ENCODE measurements around the gene PPM1E. TPM values are rescaled to one million over a fixed set of nuclear protein-coding genes. Genes with fewer than 3 reads are reported as not detected.

The PPM1E gene
- total RNA-seq, 2 experiments from 2014 or later = not detected

DNA sequence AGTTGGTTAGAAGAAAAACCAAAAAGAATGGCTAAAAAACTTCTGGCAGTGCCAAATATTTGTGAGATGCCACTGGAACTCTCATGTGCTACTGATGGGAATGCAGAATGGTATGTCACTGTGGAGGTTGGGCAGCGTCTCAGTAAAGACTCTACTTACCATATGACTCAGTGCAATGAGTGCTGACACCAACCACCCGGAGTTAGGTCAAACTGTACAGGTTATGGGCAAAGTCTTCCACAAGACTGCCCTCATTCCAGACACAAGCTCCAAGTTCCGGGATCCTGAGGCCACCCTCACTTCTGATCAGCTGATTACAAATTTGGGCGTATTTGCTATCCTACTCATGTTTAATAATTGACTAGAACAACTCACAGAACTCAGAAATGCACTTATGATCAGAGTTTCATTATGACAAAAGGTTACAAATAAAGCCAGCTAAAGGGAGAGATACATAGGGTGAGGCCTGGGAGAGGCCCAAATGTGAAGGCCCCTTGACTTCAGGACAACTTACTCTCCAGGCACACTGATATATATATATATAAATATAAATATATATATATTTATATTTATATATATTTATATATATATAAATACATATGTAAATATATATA, 236.2 kb downstream of the PPM1E start:
- intact Hi-C loops (cut with DNase I, micrococcal nuclease) = no loop called here
- H3K4me1 ChIP-seq (ENCODE audit: insufficient read depth, low read length) = no peaks in the 10 kb centered on the region
- ATAC-seq (ENCODE audit: poor library complexity) (no peak), DNase-seq (no peak)
- H3K4me3 ChIP-seq (ENCODE audit: low read length) = no peak overlapping the region
- no peak overlapping the region for H3K27ac Mint-ChIP-seq
- H3K4me3 Mint-ChIP-seq = no peak overlapping the region
- no peaks in the 10 kb centered on the region for H3K27me3 Mint-ChIP-seq
- no peaks in the 10 kb centered on the region for H3K9me3 Mint-ChIP-seq
- no peaks in the 10 kb centered on the region for H3K4me1 Mint-ChIP-seq (ENCODE audit: low read depth)
- CTCF ChIA-PET = interaction anchor here (1.2 kb wide), 1 partner anchor 13 kb away, joined by 3 read pairs; no protein-coding TSS in a partner anchor
- POLR2A ChIA-PET = no interaction called here
- TF ChIP-seq, protein P1, sequence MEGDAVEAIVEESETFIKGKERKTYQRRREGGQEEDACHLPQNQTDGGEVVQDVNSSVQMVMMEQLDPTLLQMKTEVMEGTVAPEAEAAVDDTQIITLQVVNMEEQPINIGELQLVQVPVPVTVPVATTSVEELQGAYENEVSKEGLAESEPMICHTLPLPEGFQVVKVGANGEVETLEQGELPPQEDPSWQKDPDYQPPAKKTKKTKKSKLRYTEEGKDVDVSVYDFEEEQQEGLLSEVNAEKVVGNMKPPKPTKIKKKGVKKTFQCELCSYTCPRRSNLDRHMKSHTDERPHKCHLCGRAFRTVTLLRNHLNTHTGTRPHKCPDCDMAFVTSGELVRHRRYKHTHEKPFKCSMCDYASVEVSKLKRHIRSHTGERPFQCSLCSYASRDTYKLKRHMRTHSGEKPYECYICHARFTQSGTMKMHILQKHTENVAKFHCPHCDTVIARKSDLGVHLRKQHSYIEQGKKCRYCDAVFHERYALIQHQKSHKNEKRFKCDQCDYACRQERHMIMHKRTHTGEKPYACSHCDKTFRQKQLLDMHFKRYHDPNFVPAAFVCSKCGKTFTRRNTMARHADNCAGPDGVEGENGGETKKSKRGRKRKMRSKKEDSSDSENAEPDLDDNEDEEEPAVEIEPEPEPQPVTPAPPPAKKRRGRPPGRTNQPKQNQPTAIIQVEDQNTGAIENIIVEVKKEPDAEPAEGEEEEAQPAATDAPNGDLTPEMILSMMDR (IDR thresholded peaks at IDR 0.05) = no peak
- peaks cover 5% of the 10 kb centered on the region for H3K36me3 ChIP-seq (ENCODE audit: insufficient read depth, low read length)
- H3K36me3 Mint-ChIP-seq (ENCODE audit: low read depth) = peaks cover 23% of the 10 kb centered on the region
- H3K9me3 ChIP-seq (ENCODE audit: control insufficient read depth in 1 of 2, insufficient read depth in 1 of 2, low read length in 2 of 2) = no peaks in the 10 kb centered on the region
- H3K27me3 ChIP-seq (ENCODE audit: control insufficient read depth in 1 of 2, insufficient read depth in 2 of 2, low read length in 2 of 2) = no peaks in the 10 kb centered on the region
- H3K27ac ChIP-seq (ENCODE audit: low read depth in 1 of 2, low read length in 2 of 2) = no peak overlapping the region

DNA sequence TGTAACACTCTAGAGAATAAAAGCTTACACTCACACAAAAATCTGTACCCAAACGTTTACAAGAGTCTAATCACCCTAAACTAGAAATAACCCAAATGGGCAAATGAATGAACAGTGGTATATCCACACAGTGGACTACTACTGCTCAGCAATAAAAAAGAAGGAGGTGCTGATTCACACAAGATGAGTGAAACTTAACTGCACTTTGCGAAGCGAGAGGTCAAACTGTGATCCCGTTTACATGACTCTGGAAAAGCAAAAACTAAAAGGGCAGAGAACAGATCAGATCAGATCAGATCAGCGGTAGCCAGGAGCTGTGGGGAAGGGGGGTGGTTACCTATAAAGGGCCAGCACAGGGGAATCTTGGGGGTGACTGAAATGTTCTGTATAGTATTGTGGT, 237.7 kb downstream of the PPM1E start:
- Histone ChIP-seq H3K4me1 (ENCODE audit: insufficient read depth, low read length) (no peaks in the 10 kb centered on the region), H3K36me3 (ENCODE audit: insufficient read depth, low read length) (peaks cover 11% of the 10 kb centered on the region), H3K9me3 (ENCODE audit: control insufficient read depth in 1 of 2, insufficient read depth in 1 of 2, low read length in 2 of 2) (no peaks in the 10 kb centered on the region), H3K27me3 (ENCODE audit: control insufficient read depth in 1 of 2, insufficient read depth in 2 of 2, low read length in 2 of 2) (no peaks in the 10 kb centered on the region), H3K4me3 (ENCODE audit: low read length) (no peak overlapping the region), H3K27ac (ENCODE audit: low read depth in 1 of 2, low read length in 2 of 2) (no peak overlapping the region)
- Mint-ChIP-seq H3K4me3 (no peak overlapping the region), H3K27me3 (no peaks in the 10 kb centered on the region), H3K27ac (no peak overlapping the region), H3K4me1 (ENCODE audit: low read depth) (no peaks in the 10 kb centered on the region), H3K9me3 (no peaks in the 10 kb centered on the region), H3K36me3 (ENCODE audit: low read depth) (peaks cover 36% of the 10 kb centered on the region)
- TF ChIP-seq, protein P1 (IDR thresholded peaks at IDR 0.05) = no peak
- ATAC-seq (ENCODE audit: poor library complexity) (no peak), DNase-seq (no peak)
- ChIA-PET POLR2A (no interaction called here), CTCF (interaction anchor here (1.5 kb wide), 1 partner anchor 15 kb away, joined by 3 read pairs; no protein-coding TSS in a partner anchor)
- intact Hi-C loops (cut with DNase I, micrococcal nuclease) = no loop called here

DNA sequence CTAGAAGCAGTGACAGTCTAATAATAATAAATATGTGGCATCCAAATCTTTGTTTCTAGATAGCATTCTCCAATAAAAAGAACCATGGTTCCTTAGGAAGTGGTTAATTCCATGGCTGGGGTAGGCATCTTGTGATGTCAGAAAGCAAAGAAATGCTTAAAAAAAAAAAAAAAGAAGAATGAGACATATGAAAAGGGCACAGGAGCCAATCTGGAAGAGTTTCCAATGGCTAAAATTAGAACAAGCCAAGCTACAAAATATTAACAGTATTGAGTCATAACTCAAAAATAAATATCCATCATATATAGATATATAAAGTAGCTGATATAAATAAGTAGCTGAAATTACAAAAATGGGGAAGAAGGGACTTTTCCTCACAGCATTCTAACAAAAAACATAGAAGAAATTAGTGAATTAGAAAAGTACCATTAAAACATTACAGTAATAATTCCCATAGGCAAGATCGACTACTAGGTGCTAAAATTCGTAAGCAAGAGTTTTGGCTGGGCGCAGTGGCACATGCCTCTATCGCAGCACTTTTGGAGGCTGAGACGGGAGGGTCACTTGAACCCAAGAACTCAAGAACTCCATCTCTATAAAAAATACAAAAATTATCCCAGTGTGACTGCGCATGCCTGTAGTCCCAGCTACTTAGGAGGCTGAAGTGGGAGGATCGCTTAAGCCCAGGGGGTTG, 239.7 kb downstream of the PPM1E start:
- POLR2A ChIA-PET = no interaction called here
- TF ChIP-seq, protein P1 (IDR thresholded peaks at IDR 0.05) = no peak
- H3K4me3 ChIP-seq (ENCODE audit: low read length) = no peak overlapping the region
- H3K4me1 ChIP-seq (ENCODE audit: insufficient read depth, low read length) = no peaks in the 10 kb centered on the region
- no peaks in the 10 kb centered on the region for H3K9me3 ChIP-seq (ENCODE audit: control insufficient read depth in 1 of 2, insufficient read depth in 1 of 2, low read length in 2 of 2)
- DNase-seq (no peak), ATAC-seq (ENCODE audit: poor library complexity) (no peak)
- Mint-ChIP-seq H3K36me3 (ENCODE audit: low read depth) (peaks cover 51% of the 10 kb centered on the region), H3K9me3 (no peaks in the 10 kb centered on the region), H3K27ac (no peak overlapping the region), H3K4me3 (no peak overlapping the region), H3K4me1 (ENCODE audit: low read depth) (no peaks in the 10 kb centered on the region), H3K27me3 (no peaks in the 10 kb centered on the region)
- H3K27ac ChIP-seq (ENCODE audit: low read depth in 1 of 2, low read length in 2 of 2) = no peak overlapping the region
- peaks cover 21% of the 10 kb centered on the region for H3K36me3 ChIP-seq (ENCODE audit: insufficient read depth, low read length)
- intact Hi-C loops (cut with DNase I, micrococcal nuclease) = no loop called here
- no peaks in the 10 kb centered on the region for H3K27me3 ChIP-seq (ENCODE audit: control insufficient read depth in 1 of 2, insufficient read depth in 2 of 2, low read length in 2 of 2)
- CTCF ChIA-PET = no interaction called here

Measured in CD4-positive, alpha-beta T cell (primary cell).